Psoas muscle (tissue), 8 donors: ENCODE results near the gene GRID2. TPM values are rescaled to one million over a fixed set of nuclear protein-coding genes. Genes with fewer than 3 reads are reported as not detected.

ENCODE experiments used
- ATAC-seq, 4 donors: fragments of 200-7000 bp; cut with Tn5 transposase; one replicate each; pipeline ENCODE4 v1.9.1; 2020; ENCODE audit warnings: moderate library complexity in 3 of 4, mild to moderate bottlenecking in 2 of 4
- DNase-seq, 2 donors: peaks; one replicate each; pipeline ENCODE4 v3.0.0-alpha.2; 2020
- H3K27ac ChIP-seq: fragments of 200-600 bp; one replicate; pipeline ENCODE4 v1.8.0; 2022
- H3K27me3 ChIP-seq, 3 donors: fragments of 200-600 bp in 1 of 3; one replicate each; pipeline versions ENCODE4 v1.6.1 to v1.8.0; 2013 to 2022; ENCODE audit warnings: low read length in 2 of 3, mild to moderate bottlenecking in 2 of 3, moderate library complexity in 1 of 3; ENCODE audit not compliant: insufficient read depth in 3 of 3
- H3K36me3 ChIP-seq, 2 donors: fragments of 200-600 bp in 1 of 2; one replicate each; pipeline versions ENCODE4 v1.6.1 to v1.8.0; 2013 to 2022; ENCODE audit warnings: low read depth in 1 of 2, mild to moderate bottlenecking in 1 of 2, moderate library complexity in 1 of 2; ENCODE audit not compliant: insufficient read depth in 1 of 2
- H3K4me1 ChIP-seq: fragments of 200-600 bp; one replicate; pipeline ENCODE4 v1.8.0; 2022
- H3K4me3 ChIP-seq: fragments of 200-600 bp; one replicate; pipeline ENCODE4 v1.8.0; 2022; ENCODE audit warnings: mild to moderate bottlenecking
- H3K9me3 ChIP-seq: fragments of 200-600 bp; one replicate; pipeline ENCODE4 v1.8.0; 2022
- WGBS, 3 donors: extraction: QIAGEN DNeasy Blood & Tissue Kit; methylation state at CpG; one replicate each; pipeline versions ENCODE4 v1.1.6 to v1.1.7; 2013; 5-methylcytosine and 5-hydroxymethylcytosine counted together
- intact Hi-C, 2 donors: fragments of 100-400 bp; cut with DNase I; formaldehyde crosslinking; loops; one replicate each; pipeline versions ENCODE4 v1.11.0 to v1.14.2; 2022
- polyA plus RNA-seq, 3 donors: library from polyadenylated mRNA; stranded (reverse); fragments of 200-250 nt; gene quantifications; one replicate each; pipeline ENCODE4 v1.2.3, GENCODE V29; 2013
- total RNA-seq, 4 donors: library from RNA; stranded (reverse); fragmentation: NEBNext Ultra II Directional in 2 of 4; extraction: Animal tissue kit (Norgen Biotek cat#: 25700) in 2 of 4; gene quantifications; one replicate each; pipeline versions ENCODE4 v1.2.1 to v1.2.4, GENCODE V29; 2021 to 2023
- TF ChIP-seq, protein P1 (sequence below): fragments of 200-600 bp; IDR thresholded peaks from one replicate; pipeline ENCODE4 v1.8.0; 2022; ENCODE audit warnings: antibody characterized with exemption
- donor health status: healthy with polysubstance abuse.
- donor health status: DM: no; HTN: no; CAD: no; lungs with moderate emphysema.
- donor health status: Bipolar disorder and iron deficiency.
- donor health status: healthy.
- donor health status: DM: yes; HTN: yes; CAD: no.
- donor health status: DM: no; HTN: no; CAD: no.
- donor health status: DM: no; HTN: no; CAD: no.
- donor health status: DM: yes; HTN: yes; CAD: no.

The GRID2 gene
- total and polyA plus RNA-seq, 7 donors = not detected

DNA sequence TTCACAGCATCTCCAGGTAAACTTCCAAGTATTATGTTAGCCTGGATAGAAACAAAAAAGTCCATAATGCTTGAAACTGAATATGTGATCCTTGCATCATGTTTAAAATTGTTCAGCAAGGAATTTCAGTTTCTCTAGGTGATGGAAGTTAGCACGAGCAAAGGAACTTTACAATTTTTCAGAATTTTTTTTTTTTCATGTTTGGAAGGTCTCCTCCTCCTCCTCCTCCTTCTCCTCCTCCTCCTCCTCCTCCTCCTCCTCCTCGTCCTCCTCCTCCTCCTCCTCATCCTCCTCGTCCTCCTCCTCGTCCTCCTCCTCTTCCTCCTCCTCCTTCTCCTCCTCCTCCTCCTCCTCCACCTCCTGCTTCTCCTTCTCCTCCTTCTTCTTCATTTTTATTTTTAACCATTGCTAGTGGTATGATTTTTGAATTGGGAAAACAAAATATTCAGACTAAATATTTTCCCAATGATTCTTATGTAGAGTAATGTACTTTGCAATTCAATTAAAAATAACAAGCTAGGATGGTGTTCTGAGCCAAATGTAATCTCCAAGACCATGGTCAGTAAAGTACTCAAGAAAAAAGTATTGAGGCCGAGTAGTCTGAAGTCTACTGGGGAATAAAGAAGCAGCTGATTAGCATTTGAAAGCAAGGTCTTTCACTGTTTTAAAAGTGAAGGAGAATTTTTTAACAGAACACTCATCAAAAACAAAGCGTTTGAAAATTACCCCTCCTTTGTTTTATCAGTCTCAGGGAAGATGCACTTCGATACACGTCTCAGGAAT lies 1103.9 kb downstream of the GRID2 start:
- WGBS, 3 donors = 62 to 64% (median 63%) methylated on average over 5 of the region's 8 CpGs
- H3K4me1 ChIP-seq = no peaks in the 10 kb centered on the region
- no peaks in the 10 kb centered on the region for H3K27me3 ChIP-seq
- intact Hi-C loops = no loop called here
- no peak for ATAC-seq
- no peak overlapping the region for H3K27ac ChIP-seq
- TF ChIP-seq, protein P1, sequence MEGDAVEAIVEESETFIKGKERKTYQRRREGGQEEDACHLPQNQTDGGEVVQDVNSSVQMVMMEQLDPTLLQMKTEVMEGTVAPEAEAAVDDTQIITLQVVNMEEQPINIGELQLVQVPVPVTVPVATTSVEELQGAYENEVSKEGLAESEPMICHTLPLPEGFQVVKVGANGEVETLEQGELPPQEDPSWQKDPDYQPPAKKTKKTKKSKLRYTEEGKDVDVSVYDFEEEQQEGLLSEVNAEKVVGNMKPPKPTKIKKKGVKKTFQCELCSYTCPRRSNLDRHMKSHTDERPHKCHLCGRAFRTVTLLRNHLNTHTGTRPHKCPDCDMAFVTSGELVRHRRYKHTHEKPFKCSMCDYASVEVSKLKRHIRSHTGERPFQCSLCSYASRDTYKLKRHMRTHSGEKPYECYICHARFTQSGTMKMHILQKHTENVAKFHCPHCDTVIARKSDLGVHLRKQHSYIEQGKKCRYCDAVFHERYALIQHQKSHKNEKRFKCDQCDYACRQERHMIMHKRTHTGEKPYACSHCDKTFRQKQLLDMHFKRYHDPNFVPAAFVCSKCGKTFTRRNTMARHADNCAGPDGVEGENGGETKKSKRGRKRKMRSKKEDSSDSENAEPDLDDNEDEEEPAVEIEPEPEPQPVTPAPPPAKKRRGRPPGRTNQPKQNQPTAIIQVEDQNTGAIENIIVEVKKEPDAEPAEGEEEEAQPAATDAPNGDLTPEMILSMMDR = no peak
- DNase-seq = no peak
- H3K4me3 ChIP-seq = no peak overlapping the region
- H3K36me3 ChIP-seq = no peaks in the 10 kb centered on the region
- no peaks in the 10 kb centered on the region for H3K9me3 ChIP-seq

DNA sequence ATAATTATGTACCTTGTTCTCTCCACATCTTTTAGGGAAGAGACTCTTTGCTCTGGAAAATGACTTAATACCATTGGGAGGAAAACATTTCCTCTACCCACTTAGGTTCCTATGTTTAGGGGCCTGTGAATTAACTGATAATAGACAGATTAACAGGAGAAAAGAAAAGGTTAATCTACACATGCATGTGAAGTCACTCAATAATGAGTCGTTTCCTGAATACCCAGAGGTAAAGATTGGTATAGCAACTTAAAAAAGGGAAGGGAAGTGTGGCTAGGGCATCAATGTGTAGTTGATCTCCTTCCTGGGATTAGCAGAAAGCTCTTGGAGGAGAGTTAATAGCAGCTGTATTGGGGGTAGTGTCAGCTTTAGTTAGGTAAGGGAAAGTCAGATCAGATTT lies 1105.3 kb downstream of the GRID2 start:
- Histone ChIP-seq H3K4me1 (no peaks in the 10 kb centered on the region), H3K9me3 (no peaks in the 10 kb centered on the region), H3K27ac (no peak overlapping the region), H3K4me3 (no peak overlapping the region), H3K27me3 (no peaks in the 10 kb centered on the region), H3K36me3 (no peaks in the 10 kb centered on the region)
- 0 to 12% (median 1%) methylated on average over 1 of the region's 1 CpG for WGBS, 3 donors
- TF ChIP-seq, protein P1 = no peak
- no peak for ATAC-seq
- no peak for DNase-seq
- intact Hi-C loops = no loop called here

DNA sequence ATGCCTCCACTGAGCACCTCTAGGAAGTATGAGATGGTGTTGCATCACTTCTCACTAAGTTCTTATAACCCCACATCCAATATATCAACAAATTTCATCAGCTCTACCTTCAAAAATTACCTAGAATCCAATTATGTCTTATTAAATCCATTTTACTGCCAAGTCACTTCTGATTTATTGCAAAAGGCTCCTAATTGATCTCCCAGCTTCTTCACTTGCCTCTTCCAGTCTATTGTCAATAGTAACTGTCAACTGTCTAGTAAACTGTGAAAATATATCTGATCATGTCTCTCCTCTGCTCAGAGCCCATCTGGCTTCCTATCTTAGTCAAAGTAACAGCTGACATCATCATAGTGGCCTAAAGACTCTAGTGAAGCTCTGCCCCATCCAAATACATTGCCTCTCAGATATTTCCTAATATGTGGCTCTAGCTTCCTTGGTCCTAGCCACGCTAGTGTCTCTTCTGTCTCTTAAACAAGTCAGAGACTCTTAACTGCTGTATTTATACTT lies 1110.3 kb downstream of the GRID2 start:
- no peaks in the 10 kb centered on the region for H3K9me3 ChIP-seq
- no peaks in the 10 kb centered on the region for H3K36me3 ChIP-seq
- DNase-seq = no peak
- intact Hi-C loops = no loop called here
- no peak overlapping the region for H3K27ac ChIP-seq
- no peak for ATAC-seq
- TF ChIP-seq, protein P1 = no peak
- H3K27me3 ChIP-seq = no peaks in the 10 kb centered on the region
- no peaks in the 10 kb centered on the region for H3K4me1 ChIP-seq
- 67 to 92% (median 71%) methylated on average over 1 of the region's 1 CpG for WGBS, 3 donors
- no peak overlapping the region for H3K4me3 ChIP-seq

DNA sequence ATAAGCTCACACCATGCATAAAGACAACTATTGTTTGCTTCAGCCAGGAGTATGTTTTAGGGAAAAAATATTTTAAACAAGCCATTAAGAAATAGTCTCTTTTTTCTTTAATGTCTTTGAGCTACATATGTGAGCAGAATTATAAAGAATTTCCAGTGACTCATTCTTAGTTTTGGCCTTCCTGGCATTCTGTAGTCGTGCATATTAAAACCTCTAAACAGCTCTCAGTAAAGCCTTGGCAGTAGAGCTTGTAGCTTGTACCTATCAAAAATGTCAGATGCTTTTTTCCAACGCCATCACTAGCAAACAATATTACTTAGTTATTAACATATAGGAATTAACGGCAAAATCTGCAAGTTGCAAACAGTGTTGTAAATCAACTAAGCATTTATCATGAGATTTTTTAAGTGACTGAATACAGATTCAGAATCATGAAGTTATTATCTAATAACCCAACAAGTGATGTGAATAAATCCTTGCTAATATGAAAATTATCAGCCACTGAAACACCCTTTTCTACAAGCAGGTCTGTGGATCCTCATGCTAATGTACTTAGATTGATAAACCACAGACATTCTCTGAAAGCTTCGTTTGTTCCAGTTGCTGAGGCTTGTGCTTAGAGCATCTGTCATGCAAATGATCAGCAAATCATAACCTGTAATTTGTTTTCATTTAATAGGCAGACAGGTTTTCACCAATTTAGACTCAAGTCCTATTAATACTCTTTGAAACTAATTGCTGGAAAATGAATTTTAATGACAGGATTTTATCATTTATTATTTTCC lies 1112.8 kb downstream of the GRID2 start:
- H3K9me3 ChIP-seq = no peaks in the 10 kb centered on the region
- H3K27me3 ChIP-seq = no peaks in the 10 kb centered on the region
- H3K27ac ChIP-seq = no peak overlapping the region
- intact Hi-C loops = no loop called here
- 61 to 76% (median 72%) methylated on average over 4 of the region's 4 CpGs for WGBS, 3 donors
- H3K36me3 ChIP-seq = no peaks in the 10 kb centered on the region
- DNase-seq = no peak
- H3K4me3 ChIP-seq = no peak overlapping the region
- ATAC-seq = no peak
- no peaks in the 10 kb centered on the region for H3K4me1 ChIP-seq
- TF ChIP-seq, protein P1 = no peak
